ENCODE results near the gene HNF4A.

HNF4A gene

DNA sequence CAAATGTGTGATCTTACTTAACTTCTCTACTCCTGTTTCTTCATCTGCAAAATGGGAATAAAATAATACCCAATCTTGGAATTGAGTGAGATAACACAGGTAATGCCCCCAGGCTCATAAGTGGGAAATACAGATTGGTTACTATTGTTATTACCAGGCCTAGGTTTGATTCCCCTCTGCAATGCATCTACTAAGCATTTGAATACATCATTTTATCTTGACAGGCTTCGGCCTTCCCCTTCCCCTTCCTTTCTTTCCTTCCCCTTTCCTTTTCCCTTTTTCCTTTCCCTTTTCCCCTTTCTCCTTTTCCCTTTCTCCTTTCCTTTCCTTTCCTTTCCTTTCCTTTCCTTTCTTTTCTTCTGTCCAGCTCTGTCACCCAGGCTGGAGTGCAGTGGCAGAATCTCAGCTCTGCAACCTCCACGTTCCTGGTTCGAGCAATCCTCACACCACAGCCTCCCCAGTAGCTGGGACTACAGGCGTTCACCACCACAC is 7.3 kb upstream of the HNF4A start:
- DNase-seq (ENCODE audit: low read depth), result no peak
- TF ChIP-seq, protein P1, sequence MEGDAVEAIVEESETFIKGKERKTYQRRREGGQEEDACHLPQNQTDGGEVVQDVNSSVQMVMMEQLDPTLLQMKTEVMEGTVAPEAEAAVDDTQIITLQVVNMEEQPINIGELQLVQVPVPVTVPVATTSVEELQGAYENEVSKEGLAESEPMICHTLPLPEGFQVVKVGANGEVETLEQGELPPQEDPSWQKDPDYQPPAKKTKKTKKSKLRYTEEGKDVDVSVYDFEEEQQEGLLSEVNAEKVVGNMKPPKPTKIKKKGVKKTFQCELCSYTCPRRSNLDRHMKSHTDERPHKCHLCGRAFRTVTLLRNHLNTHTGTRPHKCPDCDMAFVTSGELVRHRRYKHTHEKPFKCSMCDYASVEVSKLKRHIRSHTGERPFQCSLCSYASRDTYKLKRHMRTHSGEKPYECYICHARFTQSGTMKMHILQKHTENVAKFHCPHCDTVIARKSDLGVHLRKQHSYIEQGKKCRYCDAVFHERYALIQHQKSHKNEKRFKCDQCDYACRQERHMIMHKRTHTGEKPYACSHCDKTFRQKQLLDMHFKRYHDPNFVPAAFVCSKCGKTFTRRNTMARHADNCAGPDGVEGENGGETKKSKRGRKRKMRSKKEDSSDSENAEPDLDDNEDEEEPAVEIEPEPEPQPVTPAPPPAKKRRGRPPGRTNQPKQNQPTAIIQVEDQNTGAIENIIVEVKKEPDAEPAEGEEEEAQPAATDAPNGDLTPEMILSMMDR (IDR thresholded peaks at IDR 0.05; ENCODE audit: control insufficient read depth, extremely low read depth, insufficient read depth), result no peak
- H3K4me3 ChIP-seq (ENCODE audit: low read depth, low read length), result no peak overlapping the region

DNA sequence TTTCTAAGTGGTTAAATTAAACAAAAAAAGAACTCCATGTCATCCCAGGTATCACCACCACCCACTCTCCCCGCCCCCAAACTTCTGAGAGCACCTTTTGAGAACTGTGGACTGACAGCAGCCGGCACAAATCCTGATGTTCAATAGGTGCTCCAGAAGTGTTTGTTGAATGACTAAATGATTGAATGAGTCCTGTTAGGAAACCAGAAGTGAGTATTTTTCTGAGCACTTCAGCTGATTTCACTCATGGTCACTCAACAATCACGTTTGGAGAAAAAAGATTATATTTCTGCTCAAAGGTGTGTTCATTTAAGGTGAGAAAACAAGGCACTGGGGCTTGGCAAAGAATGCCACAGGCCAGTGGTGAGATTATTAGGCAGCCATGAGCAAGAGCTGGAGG is 6.2 kb upstream of the HNF4A start:
- no peak for DNase-seq (ENCODE audit: low read depth)
- TF ChIP-seq, protein P1 (IDR thresholded peaks at IDR 0.05; ENCODE audit: control insufficient read depth, extremely low read depth, insufficient read depth), result no peak

DNA sequence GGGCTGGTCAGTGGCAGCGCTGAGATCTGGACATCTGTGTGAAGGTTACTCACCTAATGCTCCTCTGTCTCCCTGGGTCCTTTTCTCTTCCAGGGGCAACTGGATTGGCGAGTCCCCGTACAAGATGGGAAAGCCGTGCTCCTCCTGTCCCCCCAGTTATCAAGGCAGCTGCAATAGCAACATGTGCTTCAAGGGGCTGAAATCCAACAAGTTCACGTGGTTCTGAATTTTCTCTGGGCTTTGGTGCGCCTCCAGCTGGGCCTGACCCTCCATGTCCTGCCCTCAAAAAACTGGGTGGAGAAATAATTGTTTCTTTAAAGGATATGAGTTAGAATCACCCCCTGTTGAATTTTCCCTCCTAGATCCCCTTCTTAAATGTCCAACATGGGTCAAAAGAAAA is 4.9 kb upstream of the HNF4A start:
- no peak for DNase-seq (ENCODE audit: low read depth)
- TF ChIP-seq, protein P1 (IDR thresholded peaks at IDR 0.05; ENCODE audit: control insufficient read depth, extremely low read depth, insufficient read depth), result no peak

More for the DNA sequence above, 6.2 kb upstream of the HNF4A start:
- H3K4me3 ChIP-seq (ENCODE audit: low read depth, low read length), result no peak overlapping the region

DNA sequence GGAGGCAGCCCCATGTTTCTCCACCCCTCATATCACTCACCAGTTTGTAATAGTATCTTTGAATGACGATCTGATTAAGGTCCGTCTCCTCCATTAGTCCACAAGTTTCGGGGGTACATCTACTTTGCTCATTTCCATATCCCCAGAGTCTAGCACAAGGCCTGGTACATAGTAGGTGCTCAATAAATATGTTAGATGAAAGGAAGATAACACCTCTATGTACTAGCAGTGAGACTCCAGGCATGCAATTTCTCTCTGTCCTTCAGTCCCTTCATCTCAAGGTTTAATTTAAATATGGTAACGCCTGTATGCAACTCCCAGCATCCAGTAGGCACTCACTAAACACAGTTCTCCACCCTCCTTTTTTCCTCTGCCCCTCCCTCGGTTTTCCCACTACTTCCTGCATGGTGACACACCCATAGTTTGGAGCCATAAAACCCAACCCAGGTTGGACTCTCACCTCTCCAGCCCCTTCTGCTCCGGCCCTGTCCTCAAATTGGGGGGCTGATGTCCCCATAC is 461 bp upstream of the HNF4A start:
- TF ChIP-seq, protein P1 (IDR thresholded peaks at IDR 0.05; ENCODE audit: control insufficient read depth, extremely low read depth, insufficient read depth), result no peak
- H3K4me3 ChIP-seq (ENCODE audit: low read depth, low read length), result no peak overlapping the region
- DNase-seq (ENCODE audit: low read depth), result no peak

More for the DNA sequence above, 4.9 kb upstream of the HNF4A start:
- no peak overlapping the region for H3K4me3 ChIP-seq (ENCODE audit: low read depth, low read length)

DNA sequence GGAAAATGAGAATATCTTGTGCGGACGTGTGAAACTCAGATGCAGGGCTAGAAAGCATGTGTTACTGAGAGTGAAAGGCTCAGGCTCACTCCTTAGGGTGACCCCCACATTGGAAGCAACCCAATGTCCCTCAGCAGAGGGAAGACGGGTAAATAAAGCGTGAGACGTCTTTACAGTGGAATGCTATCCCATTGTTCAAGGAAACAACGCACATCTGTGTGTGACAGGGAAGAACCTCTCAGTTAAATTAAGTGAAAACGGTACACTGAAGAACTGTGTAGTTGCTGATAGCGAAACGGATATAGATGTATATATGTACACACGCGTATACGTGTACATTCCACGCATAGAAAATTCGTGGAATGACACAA is 839 bp downstream of the HNF4A start:
- H3K4me3 ChIP-seq (ENCODE audit: low read depth, low read length), result no peak overlapping the region
- TF ChIP-seq, protein P1 (IDR thresholded peaks at IDR 0.05; ENCODE audit: control insufficient read depth, extremely low read depth, insufficient read depth), result no peak
- DNase-seq (ENCODE audit: low read depth), result no peak

DNA sequence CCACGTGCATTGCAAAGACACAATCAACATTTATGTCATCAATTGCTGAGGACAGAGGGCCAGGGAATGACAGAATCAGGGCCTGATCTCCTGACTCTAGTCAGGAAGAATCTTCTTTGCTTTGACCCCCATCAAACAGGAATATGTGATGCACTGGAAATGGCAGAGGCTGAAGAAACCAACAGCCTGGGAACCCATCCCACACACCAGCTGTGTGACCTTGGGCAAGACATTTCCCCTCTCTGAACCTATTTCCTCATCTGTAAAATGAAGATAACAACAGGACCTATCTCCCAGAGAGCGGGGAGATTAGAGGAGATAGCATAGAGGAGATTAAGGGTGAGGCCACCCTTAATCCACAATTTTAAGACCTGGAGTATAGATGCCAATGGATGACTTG is 1.5 kb downstream of the HNF4A start:
- DNase-seq (ENCODE audit: low read depth), result no peak
- TF ChIP-seq, protein P1 (IDR thresholded peaks at IDR 0.05; ENCODE audit: control insufficient read depth, extremely low read depth, insufficient read depth), result no peak
- H3K4me3 ChIP-seq (ENCODE audit: low read depth, low read length), result no peak overlapping the region

DNA sequence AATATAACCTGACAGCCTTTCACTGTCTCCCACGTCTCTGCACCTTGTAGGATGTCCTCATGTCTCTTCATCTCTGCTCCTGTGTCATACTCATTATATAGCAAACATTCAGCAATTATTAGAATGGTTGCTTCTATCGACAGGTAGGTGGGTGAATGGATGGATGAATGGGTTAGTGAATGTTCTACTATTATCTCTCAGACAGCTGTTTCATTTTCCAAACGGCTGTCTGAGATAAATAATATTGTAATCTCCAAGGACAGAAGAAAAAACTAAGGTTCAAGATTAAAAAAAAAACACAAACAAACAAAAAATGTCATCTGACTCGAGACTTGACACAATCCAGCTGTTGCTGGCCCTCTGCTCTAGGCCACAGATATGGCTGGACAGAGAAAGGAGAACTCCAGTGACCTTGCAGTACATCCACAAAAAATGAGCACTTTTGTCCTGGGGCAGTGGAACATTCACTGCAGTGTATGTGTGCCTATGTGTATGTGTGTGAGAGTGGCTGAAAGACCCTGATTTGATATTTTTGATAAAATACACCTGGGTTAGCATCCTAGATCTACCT is 2.1 kb downstream of the HNF4A start:
- no peak overlapping the region for H3K4me3 ChIP-seq (ENCODE audit: low read depth, low read length)
- no peak for DNase-seq (ENCODE audit: low read depth)
- TF ChIP-seq, protein P1 (IDR thresholded peaks at IDR 0.05; ENCODE audit: control insufficient read depth, extremely low read depth, insufficient read depth), result no peak

All from LNCaP clone FGC (cell line).